Keratinocyte (primary cell): Measurements from ENCODE around the gene L3MBTL3. TPM values are rescaled to one million over a fixed set of nuclear protein-coding genes. Genes with fewer than 3 reads are reported as not detected.

ENCODE experiments used
- DNase-seq: peaks from one replicate; pipeline ENCODE4 v3.0.0-alpha.2; 2011; ENCODE audit warnings: low read depth, missing footprints, low spot score
- FAIRE-seq: peaks from 2 replicates; lab custom pipeline; 2011; peaks lifted over from hg19 to GRCh38; lab: Jason Lieb, UNC
- H2AFZ ChIP-seq: 2 replicates; pipeline ENCODE4 v1.6.0; 2012; ENCODE audit warnings: low read length, control low read depth, inconsistent platforms; ENCODE audit not compliant: control insufficient read depth
- H3K27ac ChIP-seq: 2 replicates; pipeline ENCODE4 v1.5.1; 2011; ENCODE audit warnings: low read length; ENCODE audit not compliant: control insufficient read depth, insufficient read depth
- H3K27me3 ChIP-seq: 3 replicates; pipeline ENCODE4 v1.6.0; 2011; ENCODE audit warnings: low read length; ENCODE audit not compliant: control insufficient read depth, insufficient read depth; ENCODE audit errors: extremely low read depth
- H3K36me3 ChIP-seq, 2 experiments: 2 replicates in 1 of 2; 3 replicates in 1 of 2; pipeline ENCODE4 v1.5.1; 2011; ENCODE audit warnings: low read length in 2 of 2, mild to moderate bottlenecking in 1 of 2; ENCODE audit not compliant: control insufficient read depth in 2 of 2, insufficient read depth in 2 of 2; ENCODE audit errors: extremely low read depth in 1 of 2
- H3K4me1 ChIP-seq: 3 replicates; pipeline ENCODE4 v1.5.1; 2011; ENCODE audit warnings: low read length; ENCODE audit not compliant: control insufficient read depth, insufficient read depth; ENCODE audit errors: extremely low read depth
- H3K4me2 ChIP-seq: 3 replicates; pipeline ENCODE4 v1.6.0; 2011; ENCODE audit warnings: low read depth, low read length; ENCODE audit not compliant: control insufficient read depth, insufficient read depth; ENCODE audit errors: extremely low read depth
- H3K4me3 ChIP-seq, 3 experiments: fragments of 200-600 bp in 1 of 3; sonication (generic) in 1 of 3; 2 replicates in 2 of 3; 3 replicates in 1 of 3; pipeline ENCODE4 v1.5.1; 2011 to 2016; ENCODE audit warnings: low read length in 3 of 3, mild to moderate bottlenecking in 3 of 3, control low read depth in 2 of 3, inconsistent platforms in 1 of 3, low read depth in 1 of 3, mixed read lengths in 1 of 3, mixed run types in 1 of 3, moderate library complexity in 1 of 3; ENCODE audit not compliant: control insufficient read depth in 2 of 3, insufficient read depth in 2 of 3; ENCODE audit errors: extremely low read depth in 1 of 3
- H3K79me2 ChIP-seq: 2 replicates; pipeline ENCODE4 v1.6.0; 2012; ENCODE audit warnings: low read length; ENCODE audit not compliant: control insufficient read depth, insufficient read depth
- H3K9ac ChIP-seq: 3 replicates; pipeline ENCODE4 v1.6.0; 2011; ENCODE audit warnings: low read length; ENCODE audit not compliant: control insufficient read depth, insufficient read depth; ENCODE audit errors: extremely low read depth
- H3K9me1 ChIP-seq: 3 replicates; pipeline ENCODE4 v1.6.0; 2011; ENCODE audit warnings: low read length; ENCODE audit not compliant: control insufficient read depth, insufficient read depth; ENCODE audit errors: extremely low read depth
- H3K9me3 ChIP-seq: 2 replicates; pipeline ENCODE4 v1.5.1; 2012; ENCODE audit warnings: low read depth, low read length; ENCODE audit not compliant: control insufficient read depth
- H4K20me1 ChIP-seq: 3 replicates; pipeline ENCODE4 v1.6.0; 2011; ENCODE audit warnings: low read length; ENCODE audit not compliant: control insufficient read depth, insufficient read depth; ENCODE audit errors: extremely low read depth
- CTCF ChIP-seq, 3 experiments: IDR thresholded peaks in 1 of 3; conservative IDR thresholded peaks in 1 of 3; optimal IDR thresholded peaks in 1 of 3; 2 replicates in 2 of 3; 3 replicates in 1 of 3; pipeline versions ENCODE3 to v1.5.1; 2011; ENCODE audit warnings: low read length in 3 of 3, mild to moderate bottlenecking in 3 of 3, moderate library complexity in 2 of 3, control low read depth in 1 of 3, inconsistent platforms in 1 of 3; ENCODE audit not compliant: insufficient read depth in 2 of 3; ENCODE audit errors: extremely low read depth in 1 of 3
- EZH2 ChIP-seq: IDR thresholded peaks from one replicate; pipeline ENCODE4 v1.6.1; 2012; ENCODE audit warnings: inconsistent platforms, mild to moderate bottlenecking, low read length, moderate library complexity
- dilution Hi-C: fragments of 300-500 bp; cut with MboI; formaldehyde crosslinking; loops from one replicate; pipeline ENCODE4 v1.7.0; 2020; ENCODE audit warnings: low sequenced_read_pairs; ENCODE audit not compliant: extremely low pct_ligation_motif_present
- polyA plus RNA-seq, 5 experiments: library from polyadenylated mRNA; depleted of rRNA in 3 of 5; stranded (reverse) in 3 of 5; stranded (forward) in 1 of 5; unstranded in 1 of 5; fragments of >200 nt; gene quantifications; 1 replicate in 1 of 5; 2 replicates in 3 of 5; 3 replicates in 1 of 5; pipeline versions ENCODE4 v1.2.1 to v1.2.3, GENCODE V29; 2011 to 2012; ENCODE audit warnings: missing spikeins in 2 of 5, low read depth in 1 of 5, low replicate concordance in 1 of 5

L3MBTL3 gene
- polyA plus RNA-seq, 1 donor (not counting 4 experiments of a cell fraction or from before 2014, with no cell fraction given), result 16.6 TPM

DNA sequence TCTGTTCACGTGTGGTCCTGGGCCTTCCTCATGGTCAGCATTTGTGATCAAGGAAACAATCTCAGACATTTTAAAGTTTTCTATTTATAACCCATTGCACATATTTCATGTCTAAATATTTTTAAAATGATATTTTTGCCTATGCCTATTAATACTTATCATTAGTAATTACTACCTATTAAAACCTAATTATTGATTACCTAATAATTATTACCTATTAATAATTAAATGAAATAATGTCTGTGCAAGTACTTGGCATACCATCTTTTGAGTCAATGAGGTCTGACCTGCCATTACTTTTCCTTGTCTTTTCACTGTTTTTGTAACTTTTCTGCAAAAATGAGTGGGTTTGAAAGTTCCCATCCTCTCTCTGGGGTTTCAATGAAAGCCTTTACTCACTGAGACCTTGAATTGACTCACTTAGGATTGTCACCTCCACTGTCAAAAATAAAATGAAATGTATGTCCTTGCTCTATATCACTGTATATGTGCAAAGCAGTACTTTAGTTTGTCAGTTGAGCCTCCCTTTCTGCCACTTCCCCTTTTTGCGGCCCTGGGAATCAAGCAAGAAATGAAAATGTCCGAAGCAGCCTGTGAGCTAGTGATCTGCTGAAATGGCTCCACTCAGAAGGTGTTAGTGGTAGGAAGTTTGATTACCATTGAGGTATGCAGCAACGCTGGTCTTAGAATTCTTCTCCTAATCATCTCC is 87.8 kb downstream of the L3MBTL3 start:
- Histone ChIP-seq H3K9me3 (no peaks in the 10 kb centered on the region), H3K4me2 (no peak overlapping the region), H3K9ac (no peak overlapping the region), H3K9me1 (no peaks in the 10 kb centered on the region), H3K4me3 (no peak overlapping the region), H3K36me3 (peaks cover 2 to 3% of the 10 kb centered on the region in 2 experiments), H3K79me2 (no peaks in the 10 kb centered on the region), H4K20me1 (no peaks in the 10 kb centered on the region), H3K27me3 (no peaks in the 10 kb centered on the region), H3K4me1 (no peaks in the 10 kb centered on the region), H3K27ac (no peak overlapping the region), H2AFZ (no peak overlapping the region)
- TF ChIP-seq EZH2, result no peak
- no peak for TF ChIP-seq CTCF (optimal IDR thresholded peaks at IDR 0.05 in 1 of 3, IDR thresholded peaks at IDR 0.05 in 1 of 3, conservative IDR thresholded peaks at IDR 0.05 in 1 of 3; ENCODE audit: extremely low read depth in 1 of 3, insufficient read depth in 2 of 3, low read length in 3 of 3)
- no peak for FAIRE-seq
- dilution Hi-C loops, result no loop called here
- no peak for DNase-seq

DNA sequence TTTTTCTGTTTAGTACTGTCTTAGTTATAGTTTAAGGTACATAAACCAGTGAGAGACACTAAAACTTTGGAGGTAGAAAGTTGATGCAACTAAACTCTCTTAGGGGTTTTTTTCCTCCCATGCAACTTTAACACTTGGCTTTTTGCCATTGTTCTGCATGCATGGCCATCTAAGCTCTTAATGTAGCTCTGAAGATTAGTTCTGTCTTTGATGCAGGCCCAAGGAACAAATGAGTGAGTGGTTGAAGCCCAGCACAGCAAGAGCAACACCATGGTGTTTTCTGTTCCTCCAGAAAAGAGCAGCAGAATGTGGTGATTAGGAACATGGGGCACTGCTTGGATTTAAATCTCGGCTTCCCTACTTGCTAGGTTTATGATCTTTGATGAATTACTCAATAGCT is 89.3 kb downstream of the L3MBTL3 start:
- H3K4me3 ChIP-seq, result no peak overlapping the region
- H3K9me1 ChIP-seq, result no peaks in the 10 kb centered on the region
- no peak overlapping the region for H2AFZ ChIP-seq
- no peaks in the 10 kb centered on the region for H3K9me3 ChIP-seq
- H3K9ac ChIP-seq, result no peak overlapping the region
- no peaks in the 10 kb centered on the region for H3K79me2 ChIP-seq
- no peak overlapping the region for H3K4me2 ChIP-seq
- peaks cover 0 to 5% of the 10 kb centered on the region in 2 experiments for H3K36me3 ChIP-seq
- H3K27ac ChIP-seq, result no peak overlapping the region
- dilution Hi-C loops, result no loop called here
- no peaks in the 10 kb centered on the region for H3K4me1 ChIP-seq
- no peaks in the 10 kb centered on the region for H4K20me1 ChIP-seq
- TF ChIP-seq CTCF (optimal IDR thresholded peaks at IDR 0.05 in 1 of 3, IDR thresholded peaks at IDR 0.05 in 1 of 3, conservative IDR thresholded peaks at IDR 0.05 in 1 of 3; ENCODE audit: extremely low read depth in 1 of 3, insufficient read depth in 2 of 3, low read length in 3 of 3), result no peak
- no peak for TF ChIP-seq EZH2
- FAIRE-seq (no peak), DNase-seq (no peak)
- H3K27me3 ChIP-seq, result no peaks in the 10 kb centered on the region
